KOPT-K1 (cell line): ENCODE measurements around the gene CYLD.

Experiments used
- H3K27ac ChIP-seq: fragments of 200-600 bp; sonication (generic); 2 replicates; pipeline ENCODE4 v1.5.1; 2016; ENCODE audit warnings: antibody characterized with exemption, mild to moderate bottlenecking, low read depth, low read length; ENCODE audit not compliant: poor library complexity, severe bottlenecking
- H3K36me3 ChIP-seq: fragments of 200-600 bp; sonication (generic); 2 replicates; pipeline ENCODE4 v1.5.1; 2017; ENCODE audit warnings: antibody characterized with exemption, mild to moderate bottlenecking, low read length, moderate library complexity; ENCODE audit not compliant: insufficient read depth
- H3K9me3 ChIP-seq: fragments of 200-600 bp; sonication (generic); 2 replicates; pipeline ENCODE4 v1.5.1; 2017; ENCODE audit warnings: antibody characterized with exemption, low read length, mild to moderate bottlenecking; ENCODE audit not compliant: insufficient read depth, poor library complexity, severe bottlenecking

Gene CYLD

DNA sequence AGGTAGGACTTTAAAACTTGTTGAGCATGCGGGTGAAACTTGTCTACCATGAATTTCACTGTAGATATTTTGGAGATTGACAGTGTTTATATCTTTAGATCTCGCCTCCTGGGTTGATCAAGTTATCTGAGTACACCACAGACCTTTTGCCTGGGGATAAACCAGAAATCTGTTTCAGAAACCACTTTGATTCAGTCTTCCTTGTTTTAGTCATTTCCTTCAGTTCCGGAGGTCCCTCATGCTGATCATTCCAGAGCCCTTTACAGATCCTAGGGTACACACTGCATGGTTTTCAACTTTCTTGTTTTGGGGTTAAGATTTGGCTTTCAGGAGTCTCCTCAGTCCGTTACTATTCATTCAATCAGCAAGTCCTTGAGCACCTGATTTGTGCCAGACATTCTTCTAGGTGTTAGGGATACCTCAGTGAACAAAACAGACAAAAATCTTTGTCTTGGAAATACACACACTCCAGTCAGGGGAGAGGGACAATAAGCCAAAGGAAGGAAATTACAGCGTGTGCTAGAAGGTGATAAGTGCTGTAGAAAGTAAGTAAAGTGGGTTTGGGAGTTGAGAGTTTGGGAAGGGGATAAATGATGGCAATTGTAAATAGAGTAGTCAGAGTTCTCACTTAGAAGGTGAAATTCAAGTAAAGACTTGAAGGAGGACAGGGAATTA, 36.3 kb upstream of the CYLD start:
- no peaks in the 10 kb centered on the region for H3K36me3 ChIP-seq
- no peak overlapping the region for H3K27ac ChIP-seq
- H3K9me3 ChIP-seq: peaks cover 30% of the 10 kb centered on the region

DNA sequence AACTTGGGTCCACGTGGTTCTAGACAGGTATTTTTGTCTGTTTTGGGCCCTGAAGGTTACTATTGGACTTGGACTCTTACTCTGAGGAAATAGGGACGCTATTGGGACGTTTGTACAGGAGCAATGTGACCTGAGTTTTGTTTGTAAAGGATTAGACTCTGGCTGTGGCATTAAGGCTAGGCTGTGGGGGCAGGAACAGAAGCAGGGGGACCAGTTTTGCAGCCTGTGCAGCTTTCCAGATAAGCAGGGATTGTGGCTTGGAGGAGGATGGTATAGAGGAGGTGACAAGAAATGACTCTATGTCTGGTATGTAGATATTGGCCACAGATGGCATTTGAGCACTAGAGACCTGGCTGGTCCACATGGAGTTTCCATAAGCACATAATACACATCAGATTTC, 35.6 kb upstream of the CYLD start:
- no peak overlapping the region for H3K27ac ChIP-seq
- H3K9me3 ChIP-seq: peaks cover 30% of the 10 kb centered on the region
- no peaks in the 10 kb centered on the region for H3K36me3 ChIP-seq

DNA sequence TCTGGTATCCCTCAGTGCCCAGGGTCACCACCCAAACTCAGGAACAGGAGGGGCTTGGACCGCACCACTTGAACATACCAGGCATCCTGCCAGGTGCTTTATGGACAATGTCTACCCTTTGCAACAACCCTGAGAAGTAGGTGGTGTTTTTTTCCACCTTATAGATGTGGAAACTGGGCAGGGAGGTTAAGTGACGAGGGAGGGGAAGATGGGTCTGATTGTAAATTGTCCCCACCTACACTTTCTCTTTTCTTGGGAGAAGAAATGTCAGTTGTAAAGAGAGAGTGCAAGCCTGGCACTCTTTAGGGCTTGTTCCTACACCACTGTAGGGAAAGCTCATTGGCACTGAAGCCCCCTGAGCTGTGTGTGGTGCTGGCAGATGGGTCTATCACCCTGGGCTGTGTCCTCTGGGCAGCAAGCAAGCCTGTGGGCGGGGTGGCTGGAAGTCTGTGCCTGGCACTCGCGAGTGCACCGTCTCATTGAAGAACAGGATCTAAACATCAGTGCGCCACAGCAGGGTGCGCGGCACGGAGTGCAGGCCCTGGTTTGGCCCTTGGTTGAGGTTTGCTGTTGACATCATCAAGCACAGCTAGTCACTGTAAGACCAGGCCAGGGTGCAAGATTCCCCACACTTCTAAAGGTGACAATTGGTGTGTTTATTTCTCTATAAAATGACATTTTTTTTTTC, 33.4 kb upstream of the CYLD start:
- no peaks in the 10 kb centered on the region for H3K36me3 ChIP-seq
- H3K27ac ChIP-seq: no peak overlapping the region
- peaks cover 30% of the 10 kb centered on the region for H3K9me3 ChIP-seq

DNA sequence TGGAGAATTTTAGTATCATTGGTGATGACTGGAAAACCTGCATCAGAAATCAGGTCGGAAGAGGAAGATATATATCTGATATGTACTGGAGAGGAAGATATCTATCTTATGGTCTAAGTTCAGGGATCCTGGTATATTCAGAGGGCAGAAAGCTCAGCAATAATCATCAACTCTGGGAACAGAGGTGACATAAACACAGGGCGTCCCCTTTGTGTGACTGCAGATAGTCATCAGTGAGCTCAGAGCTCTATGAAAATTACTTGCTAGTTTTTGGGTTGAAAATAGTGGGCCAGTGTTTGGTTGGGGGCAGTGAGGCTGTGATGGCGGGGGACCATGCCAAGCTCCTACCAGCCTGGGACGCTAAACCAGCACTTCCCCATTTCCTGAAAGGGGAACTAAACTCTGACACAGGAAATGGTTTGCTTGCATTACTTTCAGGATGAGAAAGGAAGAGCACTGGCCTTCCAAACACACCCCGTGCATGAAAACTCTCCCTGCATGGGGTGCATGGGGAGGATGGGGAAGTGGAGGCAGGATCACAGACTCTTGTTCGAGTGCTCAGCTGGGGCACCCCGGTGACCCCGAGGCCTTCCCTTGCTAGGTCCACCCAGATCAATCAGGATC, 32.7 kb upstream of the CYLD start:
- Histone ChIP-seq H3K27ac (no peak overlapping the region), H3K36me3 (no peaks in the 10 kb centered on the region), H3K9me3 (peaks cover 23% of the 10 kb centered on the region)

DNA sequence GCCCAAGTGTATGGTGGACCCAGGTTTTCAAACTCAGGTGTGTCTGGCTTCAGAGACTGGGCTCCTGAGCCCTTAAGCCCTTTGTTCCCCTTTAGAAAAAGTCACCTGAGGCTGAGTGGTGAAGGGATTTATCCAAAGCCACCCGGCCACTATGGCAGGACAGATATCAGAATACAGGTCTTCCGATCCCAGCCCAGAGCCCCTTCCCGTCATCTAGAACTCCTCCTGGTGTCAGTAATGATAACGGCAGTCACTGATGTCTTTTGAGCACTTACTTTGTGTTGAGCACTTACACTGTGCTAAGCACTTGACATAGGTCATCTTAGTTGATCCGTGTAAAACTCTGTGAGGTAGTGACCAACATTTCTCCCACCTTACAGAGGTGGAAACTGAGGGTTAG, 31.9 kb upstream of the CYLD start:
- Histone ChIP-seq H3K9me3 (peaks cover 15% of the 10 kb centered on the region), H3K27ac (no peak overlapping the region)

DNA sequence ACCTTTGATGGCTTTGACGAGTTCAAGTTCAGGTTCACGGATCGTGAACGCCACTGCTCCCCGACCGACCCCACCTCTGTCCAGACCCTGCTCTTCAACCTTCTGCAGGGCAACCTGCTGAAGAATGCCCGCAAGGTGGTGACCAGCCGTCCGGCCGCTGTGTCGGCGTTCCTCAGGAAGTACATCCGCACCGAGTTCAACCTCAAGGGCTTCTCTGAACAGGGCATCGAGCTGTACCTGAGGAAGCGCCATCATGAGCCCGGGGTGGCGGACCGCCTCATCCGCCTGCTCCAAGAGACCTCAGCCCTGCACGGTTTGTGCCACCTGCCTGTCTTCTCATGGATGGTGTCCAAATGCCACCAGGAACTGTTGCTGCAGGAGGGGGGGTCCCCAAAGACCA, 30.8 kb upstream of the CYLD start:
- peaks cover 4% of the 10 kb centered on the region for H3K9me3 ChIP-seq
- H3K36me3 ChIP-seq: no peaks in the 10 kb centered on the region
- H3K27ac ChIP-seq: no peak overlapping the region

More for the DNA sequence above, 31.9 kb upstream of the CYLD start:
- H3K36me3 ChIP-seq: no peaks in the 10 kb centered on the region

DNA sequence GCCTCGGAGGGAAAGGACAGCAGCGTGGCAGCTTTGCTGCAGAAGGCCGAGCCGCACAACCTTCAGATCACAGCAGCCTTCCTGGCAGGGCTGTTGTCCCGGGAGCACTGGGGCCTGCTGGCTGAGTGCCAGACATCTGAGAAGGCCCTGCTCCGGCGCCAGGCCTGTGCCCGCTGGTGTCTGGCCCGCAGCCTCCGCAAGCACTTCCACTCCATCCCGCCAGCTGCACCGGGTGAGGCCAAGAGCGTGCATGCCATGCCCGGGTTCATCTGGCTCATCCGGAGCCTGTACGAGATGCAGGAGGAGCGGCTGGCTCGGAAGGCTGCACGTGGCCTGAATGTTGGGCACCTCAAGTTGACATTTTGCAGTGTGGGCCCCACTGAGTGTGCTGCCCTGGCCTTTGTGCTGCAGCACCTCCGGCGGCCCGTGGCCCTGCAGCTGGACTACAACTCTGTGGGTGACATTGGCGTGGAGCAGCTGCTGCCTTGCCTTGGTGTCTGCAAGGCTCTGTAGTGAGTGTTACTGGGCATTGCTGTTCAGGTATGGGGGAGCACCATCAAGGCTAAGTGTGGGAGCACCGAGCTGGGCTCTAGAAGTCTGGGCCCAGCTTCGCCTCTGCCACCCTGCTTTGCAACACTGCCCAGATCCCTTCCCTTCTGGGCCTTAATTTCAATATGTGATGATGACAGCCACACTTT, 29.9 kb upstream of the CYLD start:
- no peaks in the 10 kb centered on the region for H3K36me3 ChIP-seq
- no peak overlapping the region for H3K27ac ChIP-seq
- H3K9me3 ChIP-seq: no peaks in the 10 kb centered on the region

DNA sequence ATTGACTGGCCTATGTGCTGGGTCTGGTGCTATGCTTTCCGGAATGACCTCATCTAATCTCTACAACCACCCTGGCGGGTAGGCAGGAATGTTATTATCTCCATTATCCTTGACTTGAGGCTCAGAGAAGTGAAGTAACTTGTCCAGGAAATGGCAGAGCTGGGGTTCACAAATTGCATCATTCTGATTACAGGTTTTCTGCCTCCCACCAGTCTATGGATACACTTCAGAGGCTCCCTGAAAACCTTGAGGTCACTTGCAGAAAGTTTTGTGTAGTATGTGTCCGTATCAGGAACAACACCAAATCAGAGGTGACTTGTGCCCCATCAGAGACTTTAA, 29.4 kb upstream of the CYLD start:
- H3K36me3 ChIP-seq: no peaks in the 10 kb centered on the region
- no peak overlapping the region for H3K27ac ChIP-seq

DNA sequence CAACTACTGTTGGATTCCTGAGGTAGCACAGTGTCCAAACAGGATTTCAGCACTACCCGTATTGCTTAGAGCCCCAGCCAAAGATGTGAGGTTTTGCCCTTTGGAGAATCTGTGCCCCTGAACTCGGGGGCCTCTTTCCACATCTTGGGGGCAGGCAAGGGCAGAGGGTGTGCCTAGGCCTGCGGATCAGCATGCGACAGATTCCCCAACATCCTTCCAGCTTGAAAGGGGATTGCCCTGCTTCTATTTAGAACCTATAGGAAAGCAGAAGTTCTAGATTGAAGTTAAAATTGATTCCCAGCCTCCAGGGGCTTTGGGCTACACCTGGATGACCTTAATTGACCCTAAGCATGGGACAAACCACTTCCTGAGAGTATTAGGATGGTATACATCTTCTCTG, 28.9 kb upstream of the CYLD start:
- no peak overlapping the region for H3K27ac ChIP-seq
- no peaks in the 10 kb centered on the region for H3K9me3 ChIP-seq

More for the DNA sequence above, 29.4 kb upstream of the CYLD start:
- no peaks in the 10 kb centered on the region for H3K9me3 ChIP-seq

DNA sequence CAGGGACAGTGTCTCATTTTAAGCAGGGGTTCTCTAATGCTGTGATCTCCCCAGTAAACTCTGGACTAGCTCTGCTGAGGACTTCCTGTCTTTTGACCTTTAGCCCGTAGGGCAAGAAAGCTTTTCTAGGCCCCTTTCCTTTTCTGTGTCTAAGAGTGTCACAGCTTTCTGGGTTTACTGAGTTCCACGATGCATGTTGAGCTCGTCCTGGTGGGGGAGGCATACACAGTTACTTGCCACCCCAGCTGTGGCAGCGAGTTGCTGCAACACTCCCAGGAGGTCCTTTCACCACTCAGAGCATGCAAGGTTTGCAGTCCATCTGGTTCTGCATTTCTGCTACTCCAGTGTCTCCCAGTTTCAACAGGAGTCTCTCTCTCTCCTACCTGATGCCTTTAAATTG, 24.8 kb upstream of the CYLD start:
- H3K36me3 ChIP-seq: no peaks in the 10 kb centered on the region
- no peaks in the 10 kb centered on the region for H3K9me3 ChIP-seq
- H3K27ac ChIP-seq: no peak overlapping the region

More for the DNA sequence above, 28.9 kb upstream of the CYLD start:
- no peaks in the 10 kb centered on the region for H3K36me3 ChIP-seq

DNA sequence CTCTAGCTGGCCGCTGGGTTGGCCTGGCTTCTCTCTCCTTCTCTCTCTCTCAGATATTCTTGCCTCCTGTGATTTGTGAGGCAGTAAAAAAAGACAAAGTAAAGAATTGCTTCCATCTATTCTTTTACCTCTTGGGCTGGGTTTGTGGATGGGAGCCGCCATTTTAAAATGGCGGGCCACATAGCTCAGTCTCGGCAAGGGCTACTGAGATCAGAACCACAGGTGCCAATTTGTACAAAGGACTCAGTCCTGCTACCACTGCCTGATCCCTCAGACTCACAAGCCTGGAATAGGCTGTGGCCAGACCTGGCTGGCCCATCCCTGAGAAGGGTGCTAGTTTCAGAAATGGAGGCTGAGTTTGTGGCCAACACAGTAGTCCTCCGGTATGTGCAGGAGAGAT, 24.4 kb upstream of the CYLD start:
- Histone ChIP-seq H3K36me3 (no peaks in the 10 kb centered on the region), H3K9me3 (no peaks in the 10 kb centered on the region), H3K27ac (no peak overlapping the region)

DNA sequence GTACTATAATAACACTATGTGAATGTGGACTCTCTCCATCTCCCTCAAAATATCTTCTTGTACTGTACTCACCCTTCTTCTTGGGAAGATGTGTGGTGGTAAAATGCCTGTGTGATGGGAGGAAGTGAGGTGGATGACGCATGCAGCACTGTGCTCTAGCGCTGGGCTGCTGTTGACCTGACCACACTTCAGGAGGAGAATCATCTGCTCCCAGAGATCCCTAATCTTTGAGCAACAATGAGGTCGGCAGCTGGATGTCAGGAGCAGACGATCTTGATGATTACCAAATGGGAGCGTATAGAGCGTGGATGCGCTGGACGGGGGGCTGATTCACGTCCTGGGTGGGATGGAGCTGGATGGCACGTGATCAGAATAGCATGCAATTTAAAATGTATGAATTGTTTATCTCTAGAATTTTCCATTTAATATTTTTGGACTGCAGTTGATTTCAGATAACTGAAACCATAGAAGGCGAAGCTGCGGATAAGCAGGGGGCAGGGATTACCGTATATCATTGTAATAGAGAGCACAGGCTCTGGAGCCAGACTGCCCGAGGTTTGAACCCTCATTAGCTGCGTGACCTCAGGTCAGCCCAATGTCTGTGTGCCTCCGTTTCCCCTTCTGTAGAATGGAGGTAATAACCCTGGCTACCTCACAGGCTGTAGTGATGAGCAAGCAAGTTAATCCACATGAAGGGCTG, 23.7 kb upstream of the CYLD start:
- Histone ChIP-seq H3K36me3 (no peaks in the 10 kb centered on the region), H3K27ac (no peak overlapping the region), H3K9me3 (no peaks in the 10 kb centered on the region)

DNA sequence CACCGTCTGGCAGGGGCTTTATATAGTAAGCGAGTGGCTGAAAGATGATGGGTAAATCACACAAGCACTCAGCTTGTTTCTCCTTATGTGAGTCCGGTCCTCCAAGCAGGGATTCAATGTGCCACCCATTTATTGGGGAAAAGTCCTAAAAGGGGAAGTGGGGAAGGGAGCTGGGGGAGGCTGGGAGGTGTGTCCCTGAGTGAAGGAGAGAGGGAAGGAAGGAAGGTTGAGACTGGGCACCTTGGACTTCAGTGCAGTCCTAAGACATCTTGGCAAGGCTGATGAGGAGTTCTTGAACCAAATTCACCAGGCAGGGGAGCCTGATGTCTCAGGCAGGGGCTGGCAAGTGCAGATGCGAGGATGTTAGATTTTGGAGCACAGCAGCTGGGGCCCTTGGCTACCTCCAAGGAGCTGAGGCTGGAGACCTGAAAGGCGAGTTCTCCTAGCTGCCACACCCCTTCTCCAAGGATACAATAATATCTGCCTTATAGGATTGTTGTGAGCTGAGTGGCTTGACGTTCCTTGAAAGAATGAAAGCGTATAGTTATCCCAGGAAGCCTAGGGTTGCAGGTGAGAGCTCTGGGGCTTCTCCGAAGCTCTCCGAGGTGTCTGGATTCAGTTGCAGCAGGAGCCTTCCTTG, 23.0 kb upstream of the CYLD start:
- H3K36me3 ChIP-seq: no peaks in the 10 kb centered on the region

DNA sequence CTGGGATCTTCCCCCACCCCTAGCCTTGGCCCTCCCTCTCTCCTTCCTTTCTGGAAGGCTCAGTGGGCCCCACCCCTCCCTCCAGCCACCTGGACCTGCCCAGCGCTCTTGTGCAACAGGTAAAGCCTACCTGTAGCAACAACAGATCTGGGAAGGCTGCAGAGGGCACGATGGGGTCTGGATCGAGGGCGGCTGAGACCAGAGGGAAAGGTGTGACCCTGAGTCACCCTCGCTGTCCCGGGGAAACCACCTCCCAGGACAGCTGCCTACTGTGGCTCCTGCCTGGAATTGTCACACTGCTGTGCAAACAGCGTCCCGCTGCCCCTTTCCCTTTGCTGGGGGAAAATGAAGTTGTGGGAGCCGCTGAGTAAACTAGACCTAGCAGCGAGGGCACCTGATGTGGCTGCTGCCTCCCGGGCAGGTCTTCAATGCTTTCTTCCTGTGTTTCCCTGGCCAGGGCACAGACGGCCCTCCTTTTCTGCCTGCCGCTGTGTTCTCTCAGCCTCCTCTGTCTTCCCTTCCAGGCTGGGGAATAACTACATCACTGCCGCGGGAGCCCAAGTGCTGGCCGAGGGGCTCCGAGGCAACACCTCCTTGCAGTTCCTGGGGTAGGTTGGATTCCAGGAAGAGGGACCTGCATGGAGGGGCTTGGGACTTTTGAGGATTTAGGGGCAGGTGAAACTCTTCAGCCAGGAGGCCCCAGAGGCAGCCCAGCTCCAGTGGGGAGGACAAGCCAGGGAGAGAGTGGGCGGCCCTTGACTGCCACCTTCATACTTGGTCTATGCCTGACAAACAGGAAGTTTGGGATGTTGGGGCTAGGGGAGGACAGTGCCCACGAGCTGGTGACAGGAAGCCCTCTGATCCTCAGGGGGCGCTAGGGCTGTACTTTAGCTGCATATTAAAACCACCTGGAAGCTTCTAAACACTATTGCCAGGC, 22.2 kb upstream of the CYLD start:
- H3K9me3 ChIP-seq: peaks cover 8% of the 10 kb centered on the region
- no peak overlapping the region for H3K27ac ChIP-seq
- no peaks in the 10 kb centered on the region for H3K36me3 ChIP-seq

More for the DNA sequence above, 23.0 kb upstream of the CYLD start:
- no peak overlapping the region for H3K27ac ChIP-seq
- H3K9me3 ChIP-seq: peaks cover 2% of the 10 kb centered on the region
